ENCODE results near the gene HARS1.
"Not testable (repeated sequence)": the region's sequence is repeated elsewhere in the genome, so short reads cannot be mapped to it uniquely, and the experiment has no call there.

Gene HARS1

GRCh38 chr5:140664030-140664358 is 27.2 kb downstream of the HARS1 start:
- Histone ChIP-seq H3K79me1 (replicated peaks; ENCODE audit: low read length, poor library complexity, severe bottlenecking) (peaks cover 17% of the 10 kb centered on the region), H3K9ac (ENCODE audit: low read length) (peak overlapping the region; percentile 91), H2AFZ (ENCODE audit: low read depth, low read length) (peak overlapping the region; percentile 66), H3K14ac (ENCODE audit: low read length in 2 of 2) (no peak overlapping the region), H3K4me2 (ENCODE audit: low read length, poor library complexity, severe bottlenecking) (peak overlapping the region; percentile 69), H2BK120ac (ENCODE audit: low read depth, low read length) (no peak overlapping the region), H3K36me3 (ENCODE audit: control insufficient read depth in 1 of 2, insufficient read depth in 2 of 2, low read depth in 1 of 2, low read length in 2 of 2) (peaks cover 43 to 72% of the 10 kb centered on the region in 2 experiments), H3K4me1 (ENCODE audit: control insufficient read depth, insufficient read depth, low read depth, low read length) (peaks cover 9% of the 10 kb centered on the region), H2AK5ac (ENCODE audit: low read length, severe bottlenecking) (no peak overlapping the region), H3K18ac (ENCODE audit: low read depth in 1 of 2, low read length in 2 of 2) (peak overlapping the region; percentile 67 to 80), H3K27ac (ENCODE audit: low read length, poor library complexity, severe bottlenecking) (peak overlapping the region; percentile 87), H2BK15ac (ENCODE audit: low read depth, poor library complexity, severe bottlenecking) (no peak overlapping the region), H3K27me3 (ENCODE audit: control insufficient read depth in 1 of 2, insufficient read depth in 1 of 2, low read length in 2 of 2) (no peaks in the 10 kb centered on the region), H4K8ac (ENCODE audit: low read length) (peak overlapping the region; percentile 78), H3K23ac (ENCODE audit: low read length in 2 of 2) (no peak overlapping the region), H4K91ac (ENCODE audit: low read length) (no peak overlapping the region), H3K4me3 (ENCODE audit: insufficient read depth in 1 of 2, low read depth in 1 of 2, low read length in 2 of 2) (peak overlapping the region; percentile 85 to 88), H2BK5ac (ENCODE audit: low read depth, low read length, poor library complexity, severe bottlenecking) (peak overlapping the region; percentile 53), H3K9me3 (ENCODE audit: control insufficient read depth, low read length) (no peaks in the 10 kb centered on the region), H2BK12ac (ENCODE audit: low read length in 2 of 2) (no peak overlapping the region), H3K4ac (ENCODE audit: low read depth in 1 of 2, low read length in 2 of 2) (peak overlapping the region in 1 of 2 experiments; percentile 94)
- WGBS, result 62% methylated on average over 18 of the region's 18 CpGs
- no peak for DNase-seq

GRCh38 chr5:140660371-140660770 is 30.8 kb downstream of the HARS1 start:
- H3K9me3 ChIP-seq (ENCODE audit: control insufficient read depth, low read length); DNase-seq; H3K27me3 ChIP-seq (ENCODE audit: control insufficient read depth in 1 of 2, insufficient read depth in 1 of 2, low read length in 2 of 2); H3K4ac ChIP-seq (ENCODE audit: low read depth in 1 of 2, low read length in 2 of 2); H3K27ac ChIP-seq (ENCODE audit: low read length, poor library complexity, severe bottlenecking); H2AFZ ChIP-seq (ENCODE audit: low read depth, low read length); H2BK5ac ChIP-seq (ENCODE audit: low read depth, low read length, poor library complexity, severe bottlenecking); H2BK15ac ChIP-seq (ENCODE audit: low read depth, poor library complexity, severe bottlenecking); H3K4me1 ChIP-seq (ENCODE audit: control insufficient read depth, insufficient read depth, low read depth, low read length); H4K91ac ChIP-seq (ENCODE audit: low read length); H2BK12ac ChIP-seq (ENCODE audit: low read length in 2 of 2); H3K18ac ChIP-seq (ENCODE audit: low read depth in 1 of 2, low read length in 2 of 2); H2AK5ac ChIP-seq (ENCODE audit: low read length, severe bottlenecking); H3K4me3 ChIP-seq (ENCODE audit: insufficient read depth in 1 of 2, low read depth in 1 of 2, low read length in 2 of 2); H3K14ac ChIP-seq (ENCODE audit: low read length in 2 of 2); H4K8ac ChIP-seq (ENCODE audit: low read length); H3K9ac ChIP-seq (ENCODE audit: low read length); H3K23ac ChIP-seq (ENCODE audit: low read length in 2 of 2); H2BK120ac ChIP-seq (ENCODE audit: low read depth, low read length); H3K4me2 ChIP-seq (ENCODE audit: low read length, poor library complexity, severe bottlenecking): not testable (repeated sequence)
- Histone ChIP-seq H3K36me3 (ENCODE audit: control insufficient read depth in 1 of 2, insufficient read depth in 2 of 2, low read depth in 1 of 2, low read length in 2 of 2) (peaks cover 59 to 79% of the 10 kb centered on the region in 2 experiments), H3K79me1 (replicated peaks; ENCODE audit: low read length, poor library complexity, severe bottlenecking) (peaks cover 20% of the 10 kb centered on the region)
- WGBS, result 95% methylated on average over 3 of the region's 6 CpGs

GRCh38 chr5:140658870-140659269 is 32.3 kb downstream of the HARS1 start:
- no peaks in the 10 kb centered on the region for H3K27me3 ChIP-seq (ENCODE audit: control insufficient read depth in 1 of 2, insufficient read depth in 1 of 2, low read length in 2 of 2)
- H3K4ac ChIP-seq (ENCODE audit: low read depth in 1 of 2, low read length in 2 of 2), result no peak overlapping the region
- no peak overlapping the region for H2BK15ac ChIP-seq (ENCODE audit: low read depth, poor library complexity, severe bottlenecking)
- no peak overlapping the region for H2BK120ac ChIP-seq (ENCODE audit: low read depth, low read length)
- H3K9me3 ChIP-seq (ENCODE audit: control insufficient read depth, low read length), result no peaks in the 10 kb centered on the region
- peaks cover 66 to 94% of the 10 kb centered on the region in 2 experiments for H3K36me3 ChIP-seq (ENCODE audit: control insufficient read depth in 1 of 2, insufficient read depth in 2 of 2, low read depth in 1 of 2, low read length in 2 of 2)
- WGBS, result 98% methylated on average over 17 of the region's 17 CpGs
- H3K4me3 ChIP-seq (ENCODE audit: insufficient read depth in 1 of 2, low read depth in 1 of 2, low read length in 2 of 2), result no peak overlapping the region
- no peak for DNase-seq
- no peak overlapping the region for H3K9ac ChIP-seq (ENCODE audit: low read length)
- H4K91ac ChIP-seq (ENCODE audit: low read length), result no peak overlapping the region
- no peak overlapping the region for H3K23ac ChIP-seq (ENCODE audit: low read length in 2 of 2)
- H2AK5ac ChIP-seq (ENCODE audit: low read length, severe bottlenecking), result no peak overlapping the region
- no peak overlapping the region for H3K4me2 ChIP-seq (ENCODE audit: low read length, poor library complexity, severe bottlenecking)
- no peak overlapping the region for H3K14ac ChIP-seq (ENCODE audit: low read length in 2 of 2)
- no peak overlapping the region for H4K8ac ChIP-seq (ENCODE audit: low read length)
- H2BK12ac ChIP-seq (ENCODE audit: low read length in 2 of 2), result no peak overlapping the region
- no peak overlapping the region for H2BK5ac ChIP-seq (ENCODE audit: low read depth, low read length, poor library complexity, severe bottlenecking)
- no peak overlapping the region for H3K18ac ChIP-seq (ENCODE audit: low read depth in 1 of 2, low read length in 2 of 2)
- peaks cover 22% of the 10 kb centered on the region for H3K79me1 ChIP-seq (replicated peaks; ENCODE audit: low read length, poor library complexity, severe bottlenecking)
- H3K27ac ChIP-seq (ENCODE audit: low read length, poor library complexity, severe bottlenecking), result no peak overlapping the region
- H3K4me1 ChIP-seq (ENCODE audit: control insufficient read depth, insufficient read depth, low read depth, low read length), result peaks cover under 1% of the 10 kb centered on the region
- H2AFZ ChIP-seq (ENCODE audit: low read depth, low read length), result no peak overlapping the region

- 6% methylated on average over 27 of the region's 27 CpGs for WGBS
- H3K18ac ChIP-seq (ENCODE audit: low read depth in 1 of 2, low read length in 2 of 2), result peak overlapping the region; percentile 68 to 89
- peaks cover 38 to 62% of the 10 kb centered on the region in 2 experiments for H3K36me3 ChIP-seq (ENCODE audit: control insufficient read depth in 1 of 2, insufficient read depth in 2 of 2, low read depth in 1 of 2, low read length in 2 of 2)
- H3K4me1 ChIP-seq (ENCODE audit: control insufficient read depth, insufficient read depth, low read depth, low read length), result peaks cover 4% of the 10 kb centered on the region
- no peak overlapping the region for H2AK5ac ChIP-seq (ENCODE audit: low read length, severe bottlenecking)
- no peak for DNase-seq
- peak overlapping the region in 1 of 2 experiments; percentile 68 for H3K14ac ChIP-seq (ENCODE audit: low read length in 2 of 2)
- no peak overlapping the region for H2BK120ac ChIP-seq (ENCODE audit: low read depth, low read length)
- H2BK15ac ChIP-seq (ENCODE audit: low read depth, poor library complexity, severe bottlenecking), result peak overlapping the region; percentile 66
- H3K4me3 ChIP-seq (ENCODE audit: insufficient read depth in 1 of 2, low read depth in 1 of 2, low read length in 2 of 2), result peak overlapping the region; percentile 90 to 94
- H2BK5ac ChIP-seq (ENCODE audit: low read depth, low read length, poor library complexity, severe bottlenecking), result no peak overlapping the region
- H3K27me3 ChIP-seq (ENCODE audit: control insufficient read depth in 1 of 2, insufficient read depth in 1 of 2, low read length in 2 of 2), result no peaks in the 10 kb centered on the region
- peak overlapping the region; percentile 87 for H2AFZ ChIP-seq (ENCODE audit: low read depth, low read length)
- no peaks in the 10 kb centered on the region for H3K9me3 ChIP-seq (ENCODE audit: control insufficient read depth, low read length)
- peak overlapping the region; percentile 87 for H4K8ac ChIP-seq (ENCODE audit: low read length)
- no peak overlapping the region for H3K27ac ChIP-seq (ENCODE audit: low read length, poor library complexity, severe bottlenecking)
- H3K4ac ChIP-seq (ENCODE audit: low read depth in 1 of 2, low read length in 2 of 2), result peak overlapping the region; percentile 15 to 65
- H4K91ac ChIP-seq (ENCODE audit: low read length), result peak overlapping the region; percentile 60
- H3K23ac ChIP-seq (ENCODE audit: low read length in 2 of 2), result peak overlapping the region in 1 of 2 experiments; percentile 16
- no peak overlapping the region for H2BK12ac ChIP-seq (ENCODE audit: low read length in 2 of 2)
- H3K4me2 ChIP-seq (ENCODE audit: low read length, poor library complexity, severe bottlenecking), result peak overlapping the region; percentile 72
- peaks cover 30% of the 10 kb centered on the region for H3K79me1 ChIP-seq (replicated peaks; ENCODE audit: low read length, poor library complexity, severe bottlenecking)
- H3K9ac ChIP-seq (ENCODE audit: low read length), result peak overlapping the region; percentile 96
These were observed 44.1 kb downstream of the HARS1 start for GRCh38 chr5:140647042-140647419.
